ENCODE measurements around the gene ARHGEF1. TPM values are rescaled to one million over a fixed set of nuclear protein-coding genes. Genes with fewer than 3 reads are reported as not detected.
A peak's percentile ranks its signal among the peaks of the same experiment; 100 is the strongest.

Gene ARHGEF1
- total RNA-seq, 1 donor from 2014 or later: 113 TPM

- Mint-ChIP-seq H3K27me3 (ENCODE audit: unreplicated experiment) (peaks cover 11% of the 10 kb centered on the region), H3K27ac (ENCODE audit: unreplicated experiment) (peak overlapping the region; percentile 61), H3K36me3 (ENCODE audit: low read depth, unreplicated experiment) (peaks cover 32% of the 10 kb centered on the region), H3K9me3 (ENCODE audit: unreplicated experiment) (no peaks in the 10 kb centered on the region), H3K4me1 (ENCODE audit: unreplicated experiment) (peaks cover 3% of the 10 kb centered on the region), H3K4me3 (ENCODE audit: unreplicated experiment) (peak overlapping the region; percentile 84)
- no peak for TF ChIP-seq CTCF (IDR thresholded peaks at IDR 0.05; ENCODE audit: unreplicated experiment)
- no peak for DNase-seq (ENCODE audit: low spot score)
Observed at GRCh38 chr19:41905273-41906002, 22.5 kb downstream of the ARHGEF1 start.

GRCh38 chr19:41906271-41906670, 23.3 kb downstream of the ARHGEF1 start:
- DNase-seq (ENCODE audit: low spot score): no peak

GRCh38 chr19:41906916-41907680, 24.1 kb downstream of the ARHGEF1 start:
- Mint-ChIP-seq H3K36me3 (ENCODE audit: low read depth, unreplicated experiment) (peaks cover 40% of the 10 kb centered on the region), H3K4me3 (ENCODE audit: unreplicated experiment) (peak overlapping the region; percentile 59), H3K27ac (ENCODE audit: unreplicated experiment) (peak overlapping the region; percentile 12), H3K4me1 (ENCODE audit: unreplicated experiment) (peaks cover 14% of the 10 kb centered on the region), H3K27me3 (ENCODE audit: unreplicated experiment) (peaks cover 27% of the 10 kb centered on the region), H3K9me3 (ENCODE audit: unreplicated experiment) (no peaks in the 10 kb centered on the region)
- TF ChIP-seq CTCF (IDR thresholded peaks at IDR 0.05; ENCODE audit: unreplicated experiment): no peak
- DNase-seq (ENCODE audit: low spot score): no peak

More at GRCh38 chr19:41906271-41906670, 23.3 kb downstream of the ARHGEF1 start:
- peak overlapping the region; percentile 84 for H3K4me3 Mint-ChIP-seq (ENCODE audit: unreplicated experiment)
- no peak for TF ChIP-seq CTCF (IDR thresholded peaks at IDR 0.05; ENCODE audit: unreplicated experiment)
- H3K27me3 Mint-ChIP-seq (ENCODE audit: unreplicated experiment): peaks cover 19% of the 10 kb centered on the region
- H3K4me1 Mint-ChIP-seq (ENCODE audit: unreplicated experiment): peaks cover 8% of the 10 kb centered on the region
- H3K36me3 Mint-ChIP-seq (ENCODE audit: low read depth, unreplicated experiment): peaks cover 39% of the 10 kb centered on the region
- H3K9me3 Mint-ChIP-seq (ENCODE audit: unreplicated experiment): no peaks in the 10 kb centered on the region
- H3K27ac Mint-ChIP-seq (ENCODE audit: unreplicated experiment): peak overlapping the region; percentile 61

DNA sequence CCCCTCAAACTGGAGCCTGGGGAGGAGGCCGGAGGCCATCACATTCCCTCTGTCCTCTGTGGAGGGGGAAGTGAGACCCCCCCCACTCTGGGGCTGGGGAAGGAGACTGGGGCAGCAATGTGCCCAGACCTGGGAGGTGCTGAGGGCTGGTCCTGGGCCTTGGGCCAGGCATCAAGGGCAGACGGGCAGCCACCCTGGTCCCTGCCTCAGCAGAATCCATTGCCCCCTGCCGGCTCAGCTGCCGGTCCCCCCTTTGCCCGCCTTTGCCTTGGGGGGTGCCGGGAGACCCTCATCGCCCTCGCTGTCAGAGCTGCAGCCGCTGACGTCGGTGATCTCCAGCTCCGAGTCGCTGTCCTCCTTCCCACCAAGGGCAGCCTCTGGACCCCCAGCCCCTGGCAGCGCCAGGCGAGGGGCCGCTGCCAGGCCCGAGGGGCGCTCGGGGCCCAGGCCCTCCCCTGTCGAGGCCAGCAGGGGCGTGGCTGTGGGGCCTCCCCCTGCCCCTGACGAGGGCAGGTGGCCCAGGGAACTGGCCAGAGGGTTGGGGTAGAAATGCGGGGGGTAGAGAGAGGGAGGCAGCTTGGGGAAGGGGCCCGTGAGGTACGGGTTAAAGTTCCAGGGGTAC, 25.1 kb downstream of the ARHGEF1 start:
- DNase-seq (ENCODE audit: low spot score): no peak
- TF ChIP-seq CTCF (IDR thresholded peaks at IDR 0.05; ENCODE audit: unreplicated experiment): no peak
- no peak overlapping the region for H3K4me3 Mint-ChIP-seq (ENCODE audit: unreplicated experiment)
- H3K27ac Mint-ChIP-seq (ENCODE audit: unreplicated experiment): no peak overlapping the region
- H3K27me3 Mint-ChIP-seq (ENCODE audit: unreplicated experiment): peaks cover 30% of the 10 kb centered on the region
- H3K9me3 Mint-ChIP-seq (ENCODE audit: unreplicated experiment): no peaks in the 10 kb centered on the region
- H3K36me3 Mint-ChIP-seq (ENCODE audit: low read depth, unreplicated experiment): peaks cover 40% of the 10 kb centered on the region
- H3K4me1 Mint-ChIP-seq (ENCODE audit: unreplicated experiment): peaks cover 19% of the 10 kb centered on the region

Data from endothelial cell (in vitro differentiated cells).